Fibroblast of the aortic adventitia (primary cell): ENCODE measurements around the gene CR1. TPM values are rescaled to one million over a fixed set of nuclear protein-coding genes. Genes with fewer than 3 reads are reported as not detected.

Experiments
- DNase-seq: peaks from one replicate; pipeline ENCODE4 v3.0.0-alpha.2; 2010; ENCODE audit warnings: low read depth
- H3K4me3 ChIP-seq: 2 replicates; pipeline ENCODE4 v1.5.1; 2011; ENCODE audit warnings: low read depth, mild to moderate bottlenecking, control low read depth, low read length, moderate library complexity
- CTCF ChIP-seq: IDR thresholded peaks from 2 replicates; pipeline ENCODE4 v1.5.1; 2011; ENCODE audit warnings: mild to moderate bottlenecking, low read length, control low read depth, inconsistent platforms; ENCODE audit not compliant: insufficient read depth
- total RNA-seq: library from RNA; depleted of rRNA; stranded (reverse); fragments of >200 nt; gene quantifications from 2 replicates; pipeline ENCODE4 v1.2.3, GENCODE V29; 2012; ENCODE audit warnings: low replicate concordance

Gene CR1
- total RNA-seq, 1 donor = not detected

GRCh38 chr1:207501071-207501470 is 5.1 kb downstream of the CR1 start:
- TF ChIP-seq CTCF = no peak
- no peak for DNase-seq
- H3K4me3 ChIP-seq = no peak overlapping the region

GRCh38 chr1:207502726-207503125 is 6.8 kb downstream of the CR1 start:
- H3K4me3 ChIP-seq = no peak overlapping the region
- no peak for DNase-seq
- no peak for TF ChIP-seq CTCF

- DNase-seq = no peak
- TF ChIP-seq CTCF = no peak
- no peak overlapping the region for H3K4me3 ChIP-seq
These were observed 8.0 kb downstream of the CR1 start for GRCh38 chr1:207503950-207504349.

- no peak overlapping the region for H3K4me3 ChIP-seq
- DNase-seq = no peak
- TF ChIP-seq CTCF = no peak
These were observed 8.5 kb downstream of the CR1 start for GRCh38 chr1:207504438-207504837.

GRCh38 chr1:207510444-207510843 is 14.5 kb downstream of the CR1 start:
- TF ChIP-seq CTCF = no peak
- no peak for DNase-seq

GRCh38 chr1:207514890-207515289 is 18.9 kb downstream of the CR1 start:
- no peak for DNase-seq
- no peak for TF ChIP-seq CTCF
- no peak overlapping the region for H3K4me3 ChIP-seq

More at GRCh38 chr1:207510444-207510843, 14.5 kb downstream of the CR1 start:
- H3K4me3 ChIP-seq = no peak overlapping the region

- no peak overlapping the region for H3K4me3 ChIP-seq
- no peak for DNase-seq
- no peak for TF ChIP-seq CTCF
These were observed 20.8 kb downstream of the CR1 start for GRCh38 chr1:207516729-207517128.
